Activated naive CD4-positive, alpha-beta T cell treated with anti-CD3 and anti-CD28 coated beads for 36 hours (primary cell): Measurements from ENCODE around the gene SPTAN1. TPM values are rescaled to one million over a fixed set of nuclear protein-coding genes. Genes with fewer than 3 reads are reported as not detected.

Source experiments
- CTCF ChIA-PET: fragments of 350-600 bp; sonication (Branson Sonifier 250); formaldehyde crosslinking; loops from one replicate; lab custom pipeline; 2021; ENCODE audit warnings: antibody characterized with exemption; lab: Charles Lee
- DNase-seq: peaks from one replicate; pipeline ENCODE4 v3.0.0-alpha.2; 2020
- H3K27ac Mint-ChIP-seq: one replicate; pipeline ENCODE4 v1.8.0; 2021; ENCODE audit warnings: mild to moderate bottlenecking, mixed read lengths
- H3K27me3 Mint-ChIP-seq: one replicate; pipeline ENCODE4 v1.8.0; 2021; ENCODE audit warnings: low read depth, mixed read lengths
- H3K36me3 Mint-ChIP-seq: one replicate; pipeline ENCODE4 v1.8.0; 2021; ENCODE audit warnings: low read depth, mixed read lengths
- H3K4me1 Mint-ChIP-seq: one replicate; pipeline ENCODE4 v1.8.0; 2021; ENCODE audit warnings: low read depth, mixed read lengths
- H3K4me3 Mint-ChIP-seq: one replicate; pipeline ENCODE4 v1.8.0; 2021; ENCODE audit warnings: mild to moderate bottlenecking, moderate library complexity, mixed read lengths
- H3K9me3 Mint-ChIP-seq: one replicate; pipeline ENCODE4 v1.8.0; 2021; ENCODE audit warnings: mixed read lengths
- intact Hi-C: fragments of 100-400 bp; cut with micrococcal nuclease; formaldehyde crosslinking; loops from one replicate; pipeline ENCODE4 v1.15.1; 2023
- total RNA-seq, 2 experiments: library from RNA; stranded (reverse); gene quantifications; one replicate each; pipeline ENCODE4 v1.2.3, GENCODE V29; 2021

SPTAN1 gene
- total RNA-seq, 2 experiments from 2014 or later: 162 to 183 TPM

DNA sequence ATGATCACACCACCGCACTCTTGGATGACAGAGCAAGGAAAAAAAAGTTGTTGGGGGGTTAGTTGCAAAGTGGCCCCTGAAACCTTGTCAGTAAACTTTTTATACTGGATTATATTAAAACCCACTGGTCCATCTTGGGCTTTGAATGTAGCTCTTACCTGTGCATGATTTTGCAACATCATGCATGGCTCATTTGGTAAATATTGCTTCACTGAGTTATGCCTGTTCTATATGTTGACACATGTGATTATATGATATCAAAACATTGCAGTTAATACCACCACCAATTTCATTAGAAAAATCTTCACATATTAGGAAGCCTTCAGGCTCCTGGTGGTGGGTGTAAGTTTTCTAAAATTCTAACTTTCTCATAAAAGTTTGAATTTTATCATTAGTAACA is 62.3 kb downstream of the SPTAN1 start:
- no peak overlapping the region for H3K4me3 Mint-ChIP-seq
- CTCF ChIA-PET: no interaction called here

DNA sequence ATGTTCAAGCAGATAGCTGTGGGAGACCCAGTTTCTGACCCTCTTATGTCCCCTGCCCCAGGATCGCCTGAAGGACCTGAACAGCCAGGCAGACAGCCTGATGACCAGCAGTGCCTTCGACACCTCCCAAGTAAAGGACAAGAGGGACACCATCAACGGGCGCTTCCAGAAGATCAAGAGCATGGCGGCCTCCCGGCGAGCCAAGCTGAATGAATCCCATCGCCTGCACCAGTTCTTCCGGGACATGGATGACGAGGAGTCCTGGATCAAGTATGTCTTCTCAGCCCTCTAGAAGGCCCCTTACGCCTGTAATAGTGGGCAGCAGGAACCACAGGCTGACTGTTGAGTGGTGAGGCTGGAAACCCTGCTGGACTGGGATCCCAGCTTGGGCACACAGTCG is 63.2 kb downstream of the SPTAN1 start:
- Mint-ChIP-seq H3K27me3 (no peaks in the 10 kb centered on the region), H3K36me3 (peaks cover 22% of the 10 kb centered on the region), H3K9me3 (no peaks in the 10 kb centered on the region), H3K4me3 (no peak overlapping the region), H3K27ac (no peak overlapping the region), H3K4me1 (no peaks in the 10 kb centered on the region)
- CTCF ChIA-PET: no interaction called here
- intact Hi-C loops: no loop called here
- no peak for DNase-seq

More for the DNA sequence above, 62.3 kb downstream of the SPTAN1 start:
- H3K36me3 Mint-ChIP-seq: peaks cover 25% of the 10 kb centered on the region
- no peak overlapping the region for H3K27ac Mint-ChIP-seq
- DNase-seq: no peak
- H3K4me1 Mint-ChIP-seq: no peaks in the 10 kb centered on the region
- H3K27me3 Mint-ChIP-seq: no peaks in the 10 kb centered on the region
- no peaks in the 10 kb centered on the region for H3K9me3 Mint-ChIP-seq
- intact Hi-C loops: no loop called here

DNA sequence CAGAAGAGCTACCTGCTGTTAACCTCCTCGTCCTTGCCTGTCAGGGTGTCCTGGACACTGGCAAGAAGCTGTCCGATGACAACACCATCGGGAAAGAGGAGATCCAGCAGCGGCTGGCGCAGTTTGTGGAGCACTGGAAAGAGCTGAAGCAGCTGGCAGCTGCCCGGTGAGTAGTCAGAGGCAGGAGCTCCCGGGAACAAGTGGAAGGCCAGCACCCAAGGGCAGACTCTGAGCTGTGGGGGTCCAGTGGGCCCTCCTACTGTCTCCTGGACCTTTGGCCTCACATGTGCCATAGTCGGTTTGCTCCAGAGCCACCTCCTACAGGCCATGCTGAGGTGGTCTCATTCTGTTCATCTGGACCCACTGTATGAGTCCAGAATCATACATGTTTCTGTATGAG is 65.6 kb downstream of the SPTAN1 start:
- DNase-seq: no peak
- Mint-ChIP-seq H3K4me3 (no peak overlapping the region), H3K9me3 (no peaks in the 10 kb centered on the region), H3K27ac (no peak overlapping the region), H3K4me1 (no peaks in the 10 kb centered on the region), H3K36me3 (peaks cover 23% of the 10 kb centered on the region), H3K27me3 (no peaks in the 10 kb centered on the region)
- intact Hi-C loops: no loop called here
- CTCF ChIA-PET: no interaction called here

DNA sequence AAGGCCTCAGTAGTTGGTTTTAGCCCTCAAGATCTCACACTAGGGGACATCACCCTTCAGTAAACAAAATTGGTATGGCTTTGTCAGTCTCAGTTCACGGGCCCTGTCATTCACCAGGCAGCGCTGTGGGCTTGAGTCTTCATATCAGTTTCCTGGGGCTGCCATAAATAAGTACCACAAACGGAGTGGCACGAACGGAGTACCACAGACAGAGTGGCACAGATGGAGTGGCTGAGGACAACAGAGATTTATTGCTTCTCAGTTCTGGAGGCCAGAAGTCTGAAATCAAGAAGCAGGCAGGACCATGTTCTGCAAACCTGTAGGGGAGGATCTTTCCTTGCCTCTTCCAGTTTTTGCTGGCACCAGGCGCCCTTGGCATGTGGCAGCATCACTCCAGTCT is 66.7 kb downstream of the SPTAN1 start:
- H3K4me1 Mint-ChIP-seq: no peaks in the 10 kb centered on the region
- peaks cover 21% of the 10 kb centered on the region for H3K36me3 Mint-ChIP-seq
- CTCF ChIA-PET: no interaction called here
- DNase-seq: no peak
- no peaks in the 10 kb centered on the region for H3K27me3 Mint-ChIP-seq
- H3K4me3 Mint-ChIP-seq: no peak overlapping the region
- no peak overlapping the region for H3K27ac Mint-ChIP-seq
- H3K9me3 Mint-ChIP-seq: no peaks in the 10 kb centered on the region
- intact Hi-C loops: no loop called here

DNA sequence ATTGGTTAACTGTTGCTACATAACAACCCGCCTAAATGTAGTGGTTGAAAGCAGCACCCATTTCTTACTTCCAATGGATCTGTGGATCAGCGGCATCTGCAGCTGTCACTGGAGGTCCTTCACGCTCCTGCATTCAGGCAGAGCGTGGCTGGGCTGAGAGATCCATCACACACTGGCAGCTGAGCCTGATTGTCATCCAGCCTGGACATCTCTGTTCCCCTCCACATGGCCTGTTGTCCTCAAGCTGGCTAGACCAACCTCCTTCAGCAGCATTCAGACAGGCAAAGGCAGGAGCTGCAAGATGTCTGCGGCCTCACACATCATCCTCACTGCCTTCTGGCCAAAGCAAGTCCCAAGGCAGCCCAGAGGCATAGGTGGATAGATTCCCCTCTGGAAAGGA is 67.4 kb downstream of the SPTAN1 start:
- Mint-ChIP-seq H3K27ac (no peak overlapping the region), H3K27me3 (no peaks in the 10 kb centered on the region), H3K4me1 (no peaks in the 10 kb centered on the region), H3K36me3 (peaks cover 22% of the 10 kb centered on the region), H3K9me3 (no peaks in the 10 kb centered on the region), H3K4me3 (no peak overlapping the region)
- intact Hi-C loops: no loop called here
- DNase-seq: no peak
- CTCF ChIA-PET: interaction anchor here (0.8 kb wide), 1 partner anchor 15 kb away, joined by 3 read pairs; no protein-coding TSS in a partner anchor

DNA sequence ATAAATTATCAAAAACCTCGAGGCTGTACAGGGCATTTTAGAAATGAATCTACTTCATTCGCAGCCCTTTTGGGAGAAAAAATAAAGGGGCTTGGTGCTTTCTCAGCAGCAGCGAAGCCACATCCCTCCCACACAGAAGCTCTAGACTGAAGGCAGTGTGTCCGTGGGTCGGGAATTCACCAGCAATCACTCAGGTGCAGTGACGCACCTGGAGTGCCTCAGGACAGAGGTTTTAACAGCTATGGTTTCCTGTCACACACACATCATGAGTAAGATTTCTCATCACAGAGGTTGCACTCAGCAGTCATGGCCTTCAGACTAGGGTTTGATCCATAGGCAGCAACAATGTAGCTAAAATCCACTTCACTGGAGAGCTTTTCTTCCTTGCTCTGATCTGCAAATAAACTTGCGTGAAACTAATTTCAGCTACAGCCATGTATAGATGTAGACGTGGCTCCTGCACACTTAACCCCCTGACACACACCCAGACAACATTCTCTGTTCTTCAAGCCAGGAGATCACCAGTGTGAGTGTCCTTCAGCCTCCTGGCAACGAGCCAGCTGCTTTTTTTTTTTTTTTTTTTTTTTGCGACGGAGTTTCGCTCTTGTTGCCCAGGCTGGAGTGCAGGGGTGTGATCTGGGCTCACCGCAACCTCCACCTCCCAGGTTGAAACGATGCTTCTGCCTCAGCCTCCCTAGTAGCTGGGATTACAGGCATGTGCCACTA is 69.5 kb downstream of the SPTAN1 start:
- intact Hi-C loops: no loop called here
- H3K27ac Mint-ChIP-seq: no peak overlapping the region
- H3K9me3 Mint-ChIP-seq: no peaks in the 10 kb centered on the region
- DNase-seq: no peak
- no peaks in the 10 kb centered on the region for H3K4me1 Mint-ChIP-seq
- H3K27me3 Mint-ChIP-seq: no peaks in the 10 kb centered on the region
- no peak overlapping the region for H3K4me3 Mint-ChIP-seq
- peaks cover 31% of the 10 kb centered on the region for H3K36me3 Mint-ChIP-seq
- CTCF ChIA-PET: interaction anchor here (0.5 to 0.6 kb wide), 3 partner anchors 27 to 307 kb away, joined by 3 to 7 read pairs (median 4); no protein-coding TSS in a partner anchor

DNA sequence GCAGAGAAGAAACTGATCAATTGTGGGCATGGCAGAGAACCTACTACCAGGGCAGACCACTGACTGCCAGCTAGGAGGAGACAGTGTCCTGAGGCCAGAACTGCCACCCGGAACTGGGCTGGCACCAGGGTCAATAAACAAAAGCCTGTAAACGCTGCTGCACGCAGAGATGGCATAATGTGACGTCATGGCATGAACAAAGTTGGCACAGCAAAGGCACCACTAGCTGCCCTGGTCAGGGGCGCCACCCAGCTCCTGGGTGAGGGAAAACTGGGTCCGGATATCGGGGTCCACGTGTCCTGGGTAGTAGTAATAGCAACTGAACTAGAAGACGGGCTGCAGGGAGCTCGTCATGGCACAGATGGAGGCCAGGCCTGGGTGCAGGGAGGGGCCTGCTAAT is 72.2 kb downstream of the SPTAN1 start:
- no peaks in the 10 kb centered on the region for H3K27me3 Mint-ChIP-seq
- CTCF ChIA-PET: interaction anchor here (0.9 kb wide), 1 partner anchor 254 kb away, joined by 3 read pairs; no protein-coding TSS in a partner anchor
- intact Hi-C loops: no loop called here
- H3K36me3 Mint-ChIP-seq: peaks cover 24% of the 10 kb centered on the region
- no peaks in the 10 kb centered on the region for H3K4me1 Mint-ChIP-seq
- no peaks in the 10 kb centered on the region for H3K9me3 Mint-ChIP-seq
- no peak for DNase-seq
- no peak overlapping the region for H3K4me3 Mint-ChIP-seq
- no peak overlapping the region for H3K27ac Mint-ChIP-seq

DNA sequence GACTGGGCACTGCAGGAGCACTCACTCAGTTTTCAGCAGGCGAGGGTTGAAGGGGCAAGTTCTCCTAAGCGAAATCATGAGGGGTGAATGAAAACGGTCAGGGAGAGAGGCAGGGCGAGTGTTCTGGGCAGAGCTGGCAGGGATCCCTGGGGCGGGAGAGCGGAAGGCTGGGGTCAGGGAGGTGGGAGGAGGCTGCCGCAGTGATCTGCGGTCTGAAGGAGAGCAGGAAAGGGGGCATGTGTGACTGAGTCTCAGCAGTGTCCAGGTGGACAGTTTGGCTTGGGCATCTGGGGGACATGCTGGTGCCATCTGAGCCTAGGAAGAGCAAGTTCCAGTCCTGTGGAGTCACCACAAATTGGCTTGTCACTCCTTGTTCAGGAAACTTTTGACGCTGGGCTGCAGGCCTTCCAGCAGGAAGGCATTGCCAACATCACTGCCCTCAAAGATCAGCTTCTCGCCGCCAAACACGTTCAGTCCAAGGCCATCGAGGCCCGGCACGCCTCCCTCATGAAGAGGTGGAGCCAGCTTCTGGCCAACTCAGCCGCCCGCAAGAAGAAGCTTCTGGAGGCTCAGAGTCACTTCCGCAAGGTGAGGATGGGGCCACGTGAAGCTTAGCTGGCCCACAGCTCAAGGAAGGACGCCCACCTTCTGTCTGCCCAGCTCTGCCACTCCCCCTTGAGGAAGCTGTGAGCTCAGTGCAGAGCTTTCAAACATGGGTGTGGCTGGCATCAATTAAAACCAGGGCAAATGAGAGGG is 73.2 kb downstream of the SPTAN1 start:
- DNase-seq: no peak
- no peaks in the 10 kb centered on the region for H3K27me3 Mint-ChIP-seq
- no peak overlapping the region for H3K4me3 Mint-ChIP-seq
- H3K9me3 Mint-ChIP-seq: no peaks in the 10 kb centered on the region
- no peaks in the 10 kb centered on the region for H3K4me1 Mint-ChIP-seq
- intact Hi-C loops: no loop called here
- CTCF ChIA-PET: interaction anchor here (0.9 kb wide), 1 partner anchor 253 kb away, joined by 3 read pairs; no protein-coding TSS in a partner anchor
- H3K36me3 Mint-ChIP-seq: peaks cover 22% of the 10 kb centered on the region
- H3K27ac Mint-ChIP-seq: no peak overlapping the region

DNA sequence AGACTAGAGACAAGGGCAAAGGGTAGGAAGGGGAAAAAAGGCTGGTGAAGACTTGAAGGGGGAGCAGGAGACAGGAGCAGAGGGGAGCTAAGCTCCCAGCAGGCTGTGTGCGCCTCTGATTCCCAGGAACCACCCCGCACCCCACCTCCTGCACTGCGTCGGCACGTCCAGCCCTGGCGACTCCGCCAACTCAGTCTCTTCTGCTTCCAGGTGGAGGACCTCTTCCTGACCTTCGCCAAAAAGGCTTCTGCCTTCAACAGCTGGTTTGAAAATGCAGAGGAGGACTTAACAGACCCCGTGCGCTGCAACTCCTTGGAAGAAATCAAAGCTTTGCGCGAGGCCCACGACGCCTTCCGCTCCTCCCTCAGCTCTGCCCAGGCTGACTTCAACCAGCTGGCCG is 73.8 kb downstream of the SPTAN1 start:
- Mint-ChIP-seq H3K27ac (no peak overlapping the region), H3K4me1 (no peaks in the 10 kb centered on the region), H3K9me3 (no peaks in the 10 kb centered on the region), H3K27me3 (no peaks in the 10 kb centered on the region), H3K36me3 (peaks cover 18% of the 10 kb centered on the region), H3K4me3 (no peak overlapping the region)
- CTCF ChIA-PET: no interaction called here
- no peak for DNase-seq
- intact Hi-C loops: no loop called here

DNA sequence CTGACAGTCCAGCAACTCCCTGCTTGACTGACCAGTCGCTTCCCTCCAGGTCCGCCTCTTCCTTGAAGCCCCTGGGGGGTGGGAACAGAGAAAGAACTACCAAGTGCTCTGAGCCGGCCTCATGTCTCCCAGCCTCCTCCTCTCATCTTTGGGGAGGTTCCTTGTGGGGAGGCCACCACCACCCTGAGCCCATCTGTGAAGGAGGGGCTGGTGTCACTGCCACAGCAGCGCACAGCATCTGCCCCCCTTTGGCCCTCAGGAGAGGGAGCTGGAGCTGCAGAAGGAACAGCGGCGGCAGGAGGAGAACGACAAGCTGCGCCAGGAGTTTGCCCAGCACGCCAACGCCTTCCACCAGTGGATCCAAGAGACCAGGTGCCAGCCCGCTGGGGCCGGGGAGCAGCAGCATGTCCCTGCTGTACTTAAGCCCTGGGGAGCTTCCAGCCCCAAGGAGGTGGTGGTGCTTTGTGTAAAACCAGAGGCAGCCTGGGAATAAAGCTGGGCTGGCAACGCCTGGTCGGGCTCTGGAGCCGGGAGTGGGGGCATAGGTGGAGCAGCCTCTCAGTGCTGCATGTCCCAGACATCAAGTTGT is 74.8 kb downstream of the SPTAN1 start:
- H3K4me3 Mint-ChIP-seq: no peak overlapping the region
- H3K9me3 Mint-ChIP-seq: no peaks in the 10 kb centered on the region
- intact Hi-C loops: no loop called here
- H3K36me3 Mint-ChIP-seq: peaks cover 19% of the 10 kb centered on the region
- no peak for DNase-seq
- no peaks in the 10 kb centered on the region for H3K27me3 Mint-ChIP-seq
- no peak overlapping the region for H3K27ac Mint-ChIP-seq
- no peaks in the 10 kb centered on the region for H3K4me1 Mint-ChIP-seq
- CTCF ChIA-PET: no interaction called here

DNA sequence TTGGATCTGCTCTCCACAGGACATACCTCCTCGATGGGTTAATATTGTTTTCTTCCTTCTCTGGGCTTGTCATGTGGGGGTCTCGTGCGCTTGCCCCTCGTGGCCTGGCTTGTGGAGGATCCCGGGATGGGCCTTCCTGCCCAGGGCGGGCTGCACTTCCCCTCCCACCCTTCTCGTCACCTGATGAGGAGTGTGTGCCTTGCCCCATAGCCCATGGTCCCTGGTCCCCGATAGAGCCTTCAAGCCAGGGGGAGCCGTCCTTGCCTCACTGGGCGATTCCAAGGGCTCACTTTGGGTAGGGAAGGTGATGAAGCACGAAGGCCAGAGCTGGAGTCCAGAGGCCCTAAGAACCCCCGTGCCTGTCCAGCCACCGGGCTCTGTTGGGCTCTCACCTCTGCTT is 75.5 kb downstream of the SPTAN1 start:
- DNase-seq: no peak
- Mint-ChIP-seq H3K9me3 (no peaks in the 10 kb centered on the region), H3K4me1 (no peaks in the 10 kb centered on the region), H3K4me3 (no peak overlapping the region), H3K27ac (no peak overlapping the region), H3K27me3 (no peaks in the 10 kb centered on the region), H3K36me3 (peaks cover 22% of the 10 kb centered on the region)
- CTCF ChIA-PET: no interaction called here
- intact Hi-C loops: no loop called here

DNA sequence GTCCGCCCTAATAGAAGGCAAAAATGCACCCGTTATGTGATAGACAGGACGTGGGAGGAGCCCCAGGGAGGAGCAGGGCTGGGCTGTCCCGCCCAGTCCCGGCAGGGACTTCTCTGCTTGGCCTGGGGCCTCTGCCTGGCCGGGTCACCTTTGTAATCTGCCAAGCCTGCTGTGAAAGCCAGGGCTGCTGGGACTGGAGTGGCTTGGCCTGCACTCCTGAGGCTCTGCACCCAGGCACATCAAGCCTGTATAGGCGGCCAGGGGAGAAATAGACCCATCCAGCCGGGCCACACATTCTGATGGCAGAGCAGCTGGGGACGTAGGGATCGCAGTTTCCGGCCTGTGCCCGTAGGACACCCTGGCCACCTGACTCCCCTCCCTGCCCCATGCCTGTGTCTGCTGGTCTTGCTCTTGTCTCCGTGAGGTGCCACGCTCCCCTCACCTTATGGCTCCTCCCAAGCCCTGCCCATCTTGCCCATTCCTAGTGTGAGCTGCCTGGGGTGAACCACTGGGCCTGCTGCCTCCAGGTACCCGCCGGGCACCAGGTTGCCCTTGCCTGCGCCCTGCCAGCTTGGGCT is 76.2 kb downstream of the SPTAN1 start:
- intact Hi-C loops: no loop called here
- no peak for DNase-seq
- Mint-ChIP-seq H3K36me3 (peaks cover 22% of the 10 kb centered on the region), H3K9me3 (no peaks in the 10 kb centered on the region), H3K27me3 (no peaks in the 10 kb centered on the region), H3K4me3 (no peak overlapping the region), H3K27ac (no peak overlapping the region), H3K4me1 (no peaks in the 10 kb centered on the region)
- CTCF ChIA-PET: no interaction called here
